ENCODE measurements around the gene BSG.

GRCh38 chr19:531009-531752, 41.2 kb upstream of the BSG start:
- TF ChIP-seq E2F5 (CRISPR knock-in tag; IDR thresholded peaks at IDR 0.05) = peak; percentile 94
- TF ChIP-seq, protein P1, sequence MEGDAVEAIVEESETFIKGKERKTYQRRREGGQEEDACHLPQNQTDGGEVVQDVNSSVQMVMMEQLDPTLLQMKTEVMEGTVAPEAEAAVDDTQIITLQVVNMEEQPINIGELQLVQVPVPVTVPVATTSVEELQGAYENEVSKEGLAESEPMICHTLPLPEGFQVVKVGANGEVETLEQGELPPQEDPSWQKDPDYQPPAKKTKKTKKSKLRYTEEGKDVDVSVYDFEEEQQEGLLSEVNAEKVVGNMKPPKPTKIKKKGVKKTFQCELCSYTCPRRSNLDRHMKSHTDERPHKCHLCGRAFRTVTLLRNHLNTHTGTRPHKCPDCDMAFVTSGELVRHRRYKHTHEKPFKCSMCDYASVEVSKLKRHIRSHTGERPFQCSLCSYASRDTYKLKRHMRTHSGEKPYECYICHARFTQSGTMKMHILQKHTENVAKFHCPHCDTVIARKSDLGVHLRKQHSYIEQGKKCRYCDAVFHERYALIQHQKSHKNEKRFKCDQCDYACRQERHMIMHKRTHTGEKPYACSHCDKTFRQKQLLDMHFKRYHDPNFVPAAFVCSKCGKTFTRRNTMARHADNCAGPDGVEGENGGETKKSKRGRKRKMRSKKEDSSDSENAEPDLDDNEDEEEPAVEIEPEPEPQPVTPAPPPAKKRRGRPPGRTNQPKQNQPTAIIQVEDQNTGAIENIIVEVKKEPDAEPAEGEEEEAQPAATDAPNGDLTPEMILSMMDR (IDR thresholded peaks at IDR 0.05) = no peak
- TF ChIP-seq IRF2 (CRISPR knock-in tag; IDR thresholded peaks at IDR 0.05; ENCODE audit: borderline replicate concordance, low read depth) = no peak
- TF ChIP-seq, protein P2, sequence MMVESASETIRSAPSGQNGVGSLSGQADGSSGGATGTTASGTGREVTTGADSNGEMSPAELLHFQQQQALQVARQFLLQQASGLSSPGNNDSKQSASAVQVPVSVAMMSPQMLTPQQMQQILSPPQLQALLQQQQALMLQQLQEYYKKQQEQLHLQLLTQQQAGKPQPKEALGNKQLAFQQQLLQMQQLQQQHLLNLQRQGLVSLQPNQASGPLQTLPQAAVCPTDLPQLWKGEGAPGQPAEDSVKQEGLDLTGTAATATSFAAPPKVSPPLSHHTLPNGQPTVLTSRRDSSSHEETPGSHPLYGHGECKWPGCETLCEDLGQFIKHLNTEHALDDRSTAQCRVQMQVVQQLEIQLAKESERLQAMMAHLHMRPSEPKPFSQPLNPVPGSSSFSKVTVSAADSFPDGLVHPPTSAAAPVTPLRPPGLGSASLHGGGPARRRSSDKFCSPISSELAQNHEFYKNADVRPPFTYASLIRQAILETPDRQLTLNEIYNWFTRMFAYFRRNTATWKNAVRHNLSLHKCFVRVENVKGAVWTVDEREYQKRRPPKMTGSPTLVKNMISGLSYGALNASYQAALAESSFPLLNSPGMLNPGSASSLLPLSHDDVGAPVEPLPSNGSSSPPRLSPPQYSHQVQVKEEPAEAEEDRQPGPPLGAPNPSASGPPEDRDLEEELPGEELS (CRISPR knock-in tag; IDR thresholded peaks at IDR 0.05) = no peak; the same call in 1 of the 2 replicates
- no peak for TF ChIP-seq ATF3 (CRISPR knock-in tag; conservative IDR thresholded peaks at IDR 0.05)
- TF ChIP-seq CREB1 (CRISPR knock-in tag; IDR thresholded peaks at IDR 0.05) = 0 out of 2 replicates have a peak, but pooled peaks have one; percentile 30
- TF ChIP-seq TEAD4 (CRISPR knock-in tag; IDR thresholded peaks at IDR 0.05) = no peak
- TF ChIP-seq FOXP1 (CRISPR knock-in tag; IDR thresholded peaks at IDR 0.05; ENCODE audit: borderline replicate concordance) = peak; percentile 83
- TF ChIP-seq ATF1 (CRISPR knock-in tag; IDR thresholded peaks at IDR 0.05) = no peak

Measured in WTC11 (cell line).